ENCODE measurements around the gene NKIRAS2.

Gene NKIRAS2

GRCh38 chr17:42026857-42027589 is 7.1 kb downstream of the NKIRAS2 start:
- no peak overlapping the region for H3K4me3 Mint-ChIP-seq
- H3K4me1 Mint-ChIP-seq (ENCODE audit: low read depth) = peaks cover 64% of the 10 kb centered on the region
- no peaks in the 10 kb centered on the region for H3K27me3 Mint-ChIP-seq
- peak overlapping the region; percentile 44 for H3K27ac Mint-ChIP-seq
- peaks cover 37% of the 10 kb centered on the region for H3K36me3 Mint-ChIP-seq (ENCODE audit: low read depth)
- intact Hi-C loops (cut with micrococcal nuclease) = loop anchor here (10.0 kb wide), 1 partner anchor 258 kb away; the partner anchor contains the start of gene STAT5A
- no peaks in the 10 kb centered on the region for H3K9me3 Mint-ChIP-seq

- H3K4me1 Mint-ChIP-seq (ENCODE audit: low read depth) = peaks cover 58% of the 10 kb centered on the region
- H3K4me3 Mint-ChIP-seq = no peak overlapping the region
- intact Hi-C loops (cut with micrococcal nuclease) = loop anchor here (10.0 kb wide), 1 partner anchor 257 kb away; the partner anchor contains the start of gene STAT5A
- H3K27ac Mint-ChIP-seq = peak overlapping the region; percentile 43
- no peaks in the 10 kb centered on the region for H3K27me3 Mint-ChIP-seq
- no peaks in the 10 kb centered on the region for H3K9me3 Mint-ChIP-seq
- peaks cover 32% of the 10 kb centered on the region for H3K36me3 Mint-ChIP-seq (ENCODE audit: low read depth)
Observed at GRCh38 chr17:42027590-42027889, 7.7 kb downstream of the NKIRAS2 start.

GRCh38 chr17:42027961-42028790 is 8.3 kb downstream of the NKIRAS2 start:
- no peak overlapping the region for H3K4me3 Mint-ChIP-seq

GRCh38 chr17:42028791-42029127 is 8.9 kb downstream of the NKIRAS2 start:
- Mint-ChIP-seq H3K4me1 (ENCODE audit: low read depth) (peaks cover 50% of the 10 kb centered on the region), H3K27ac (peak overlapping the region; percentile 43), H3K9me3 (no peaks in the 10 kb centered on the region), H3K4me3 (no peak overlapping the region), H3K36me3 (ENCODE audit: low read depth) (peaks cover 20% of the 10 kb centered on the region), H3K27me3 (no peaks in the 10 kb centered on the region)
- intact Hi-C loops (cut with micrococcal nuclease) = loop anchor here (10.0 kb wide), 1 partner anchor 256 kb away; the partner anchor contains the start of gene STAT5A

More at GRCh38 chr17:42027961-42028790, 8.3 kb downstream of the NKIRAS2 start:
- H3K4me1 Mint-ChIP-seq (ENCODE audit: low read depth) = peaks cover 53% of the 10 kb centered on the region
- peaks cover 26% of the 10 kb centered on the region for H3K36me3 Mint-ChIP-seq (ENCODE audit: low read depth)
- peak overlapping the region; percentile 43 for H3K27ac Mint-ChIP-seq
- H3K9me3 Mint-ChIP-seq = no peaks in the 10 kb centered on the region
- intact Hi-C loops (cut with micrococcal nuclease) = loop anchor here (10.0 kb wide), 1 partner anchor 257 kb away; the partner anchor contains the start of gene STAT5A
- no peaks in the 10 kb centered on the region for H3K27me3 Mint-ChIP-seq

GRCh38 chr17:42031584-42031983 is 11.7 kb downstream of the NKIRAS2 start:
- intact Hi-C loops (cut with micrococcal nuclease) = no loop called here
- Mint-ChIP-seq H3K4me3 (no peak overlapping the region), H3K36me3 (ENCODE audit: low read depth) (no peaks in the 10 kb centered on the region), H3K27ac (no peak overlapping the region), H3K4me1 (ENCODE audit: low read depth) (peaks cover 26% of the 10 kb centered on the region), H3K27me3 (no peaks in the 10 kb centered on the region), H3K9me3 (no peaks in the 10 kb centered on the region)

- H3K27ac Mint-ChIP-seq = no peak overlapping the region
- no peaks in the 10 kb centered on the region for H3K36me3 Mint-ChIP-seq (ENCODE audit: low read depth)
- H3K4me3 Mint-ChIP-seq = no peak overlapping the region
- intact Hi-C loops (cut with micrococcal nuclease) = no loop called here
- H3K9me3 Mint-ChIP-seq = no peaks in the 10 kb centered on the region
- H3K4me1 Mint-ChIP-seq (ENCODE audit: low read depth) = peaks cover 5% of the 10 kb centered on the region
- peaks cover 5% of the 10 kb centered on the region for H3K27me3 Mint-ChIP-seq
Observed at GRCh38 chr17:42034059-42034458, 14.2 kb downstream of the NKIRAS2 start.

GRCh38 chr17:42038221-42038973 is 18.5 kb downstream of the NKIRAS2 start:
- Mint-ChIP-seq H3K27ac (no peak overlapping the region), H3K4me1 (ENCODE audit: low read depth) (peaks cover 5% of the 10 kb centered on the region), H3K9me3 (no peaks in the 10 kb centered on the region), H3K4me3 (no peak overlapping the region), H3K36me3 (ENCODE audit: low read depth) (no peaks in the 10 kb centered on the region), H3K27me3 (peaks cover 20% of the 10 kb centered on the region)
- intact Hi-C loops (cut with micrococcal nuclease) = no loop called here

GRCh38 chr17:42039794-42040763 is 20.2 kb downstream of the NKIRAS2 start:
- Mint-ChIP-seq H3K27ac (no peak overlapping the region), H3K27me3 (peaks cover 20% of the 10 kb centered on the region), H3K36me3 (ENCODE audit: low read depth) (no peaks in the 10 kb centered on the region), H3K4me3 (peak overlapping the region; percentile 58), H3K9me3 (no peaks in the 10 kb centered on the region), H3K4me1 (ENCODE audit: low read depth) (no peaks in the 10 kb centered on the region)
- intact Hi-C loops (cut with micrococcal nuclease) = no loop called here

GRCh38 chr17:42040818-42041217 is 20.9 kb downstream of the NKIRAS2 start:
- Mint-ChIP-seq H3K9me3 (no peaks in the 10 kb centered on the region), H3K27me3 (peaks cover 20% of the 10 kb centered on the region), H3K36me3 (ENCODE audit: low read depth) (no peaks in the 10 kb centered on the region), H3K4me3 (no peak overlapping the region), H3K4me1 (ENCODE audit: low read depth) (no peaks in the 10 kb centered on the region), H3K27ac (no peak overlapping the region)
- intact Hi-C loops (cut with micrococcal nuclease) = no loop called here

- no peak overlapping the region for H3K27ac Mint-ChIP-seq
- no peaks in the 10 kb centered on the region for H3K36me3 Mint-ChIP-seq (ENCODE audit: low read depth)
- H3K9me3 Mint-ChIP-seq = no peaks in the 10 kb centered on the region
- H3K4me1 Mint-ChIP-seq (ENCODE audit: low read depth) = no peaks in the 10 kb centered on the region
- peaks cover 20% of the 10 kb centered on the region for H3K27me3 Mint-ChIP-seq
- no peak overlapping the region for H3K4me3 Mint-ChIP-seq
- intact Hi-C loops (cut with micrococcal nuclease) = no loop called here
Observed at GRCh38 chr17:42041619-42042018, 21.7 kb downstream of the NKIRAS2 start.

- H3K4me1 Mint-ChIP-seq (ENCODE audit: low read depth) = no peaks in the 10 kb centered on the region
- H3K27me3 Mint-ChIP-seq = peaks cover 20% of the 10 kb centered on the region
- H3K27ac Mint-ChIP-seq = no peak overlapping the region
- H3K9me3 Mint-ChIP-seq = no peaks in the 10 kb centered on the region
- H3K36me3 Mint-ChIP-seq (ENCODE audit: low read depth) = no peaks in the 10 kb centered on the region
- no peak overlapping the region for H3K4me3 Mint-ChIP-seq
- intact Hi-C loops (cut with micrococcal nuclease) = no loop called here
Observed at GRCh38 chr17:42042598-42043319, 22.9 kb downstream of the NKIRAS2 start.

GRCh38 chr17:42045719-42046118 is 25.8 kb downstream of the NKIRAS2 start:
- Mint-ChIP-seq H3K27me3 (peaks cover 13% of the 10 kb centered on the region), H3K36me3 (ENCODE audit: low read depth) (no peaks in the 10 kb centered on the region), H3K4me1 (ENCODE audit: low read depth) (peaks cover 7% of the 10 kb centered on the region), H3K4me3 (no peak overlapping the region), H3K9me3 (no peaks in the 10 kb centered on the region), H3K27ac (no peak overlapping the region)
- intact Hi-C loops (cut with micrococcal nuclease) = no loop called here
